ENCODE measurements around the gene NANOS1. TPM values are rescaled to one million over a fixed set of nuclear protein-coding genes. Genes with fewer than 3 reads are reported as not detected.
A peak's percentile ranks its signal among the peaks of the same experiment; 100 is the strongest.

NANOS1 gene
- polyA plus RNA-seq, 3 donors: 0.04 TPM; not detected in 2

GRCh38 chr10:119061352-119061751 lies 31.8 kb downstream of the NANOS1 start:
- Histone ChIP-seq H3K27ac (ENCODE audit: low read depth in 1 of 2, low read length in 2 of 2) (peak overlapping the region in 1 of 2 donors; percentile 28), H3K4me3 (replicated peaks in 1 of 3; ENCODE audit: low read depth in 2 of 3, low read length in 3 of 3) (no peak overlapping the region), H3K9me3 (replicated peaks in 1 of 2; ENCODE audit: control insufficient read depth in 1 of 2, insufficient read depth in 1 of 2, low read length in 2 of 2) (no peaks in the 10 kb centered on the region), H3K4me1 (ENCODE audit: control insufficient read depth in 1 of 2, insufficient read depth in 2 of 2, low read length in 2 of 2) (no peaks in the 10 kb centered on the region), H3K36me3 (replicated peaks in 1 of 2; ENCODE audit: control insufficient read depth in 1 of 2, insufficient read depth in 2 of 2, low read length in 2 of 2) (peaks cover 98 to 100% of the 10 kb centered on the region in 2 donors), H2AFZ (ENCODE audit: insufficient read depth, low read depth, low read length, poor library complexity, severe bottlenecking) (no peak overlapping the region), H3K79me2 (ENCODE audit: insufficient read depth, low read length) (peaks cover 100% of the 10 kb centered on the region), H3K9ac (ENCODE audit: insufficient read depth, low read length, poor library complexity, severe bottlenecking) (no peak overlapping the region), H3K27me3 (ENCODE audit: control insufficient read depth in 2 of 2, insufficient read depth in 2 of 2, low read length in 2 of 2) (no peaks in the 10 kb centered on the region), H3K4me2 (replicated peaks; ENCODE audit: extremely low read depth, low read length, poor library complexity, severe bottlenecking) (no peak overlapping the region), H4K20me1 (ENCODE audit: insufficient read depth, low read length) (peaks cover 99% of the 10 kb centered on the region)
- Mint-ChIP-seq H3K27me3 (ENCODE audit: low read depth in 3 of 3) (no peaks in the 10 kb centered on the region), H3K27ac (peak overlapping the region in 3 of 7 donors; percentile 15 to 77 (median 18)), H3K4me1 (peaks cover 4% of the 10 kb centered on the region), H3K9me3 (no peaks in the 10 kb centered on the region), H3K4me3 (no peak overlapping the region), H3K36me3 (peaks cover 89 to 100% of the 10 kb centered on the region in 2 donors)
- intact Hi-C loops (cut with micrococcal nuclease): no loop called here
- TF ChIP-seq CTCF (IDR thresholded peaks at IDR 0.05): no peak
- no peak for DNase-seq
- no CpG with 5 or more reads among the region's 1 CpG for WGBS (ENCODE audit: insufficient coverage)

GRCh38 chr10:119061926-119062325 lies 32.4 kb downstream of the NANOS1 start:
- peaks cover 97 to 100% of the 10 kb centered on the region in 2 donors for H3K36me3 ChIP-seq (replicated peaks in 1 of 2; ENCODE audit: control insufficient read depth in 1 of 2, insufficient read depth in 2 of 2, low read length in 2 of 2)
- no peaks in the 10 kb centered on the region for H3K27me3 ChIP-seq (ENCODE audit: control insufficient read depth in 2 of 2, insufficient read depth in 2 of 2, low read length in 2 of 2)
- no peak overlapping the region for H2AFZ ChIP-seq (ENCODE audit: insufficient read depth, low read depth, low read length, poor library complexity, severe bottlenecking)
- Mint-ChIP-seq H3K36me3 (peaks cover 87 to 100% of the 10 kb centered on the region in 2 donors), H3K27ac (peak overlapping the region in 2 of 7 donors; percentile 6 to 28), H3K9me3 (no peaks in the 10 kb centered on the region), H3K27me3 (ENCODE audit: low read depth in 3 of 3) (no peaks in the 10 kb centered on the region), H3K4me3 (no peak overlapping the region), H3K4me1 (peaks cover 4% of the 10 kb centered on the region)
- WGBS (ENCODE audit: insufficient coverage): no CpG with 5 or more reads among the region's 2 CpGs
- no peaks in the 10 kb centered on the region for H3K9me3 ChIP-seq (replicated peaks in 1 of 2; ENCODE audit: control insufficient read depth in 1 of 2, insufficient read depth in 1 of 2, low read length in 2 of 2)
- H3K4me3 ChIP-seq (replicated peaks in 1 of 3; ENCODE audit: low read depth in 2 of 3, low read length in 3 of 3): no peak overlapping the region
- H4K20me1 ChIP-seq (ENCODE audit: insufficient read depth, low read length): peaks cover 99% of the 10 kb centered on the region
- H3K9ac ChIP-seq (ENCODE audit: insufficient read depth, low read length, poor library complexity, severe bottlenecking): no peak overlapping the region
- H3K79me2 ChIP-seq (ENCODE audit: insufficient read depth, low read length): peaks cover 100% of the 10 kb centered on the region
- no peak for TF ChIP-seq CTCF (IDR thresholded peaks at IDR 0.05)
- intact Hi-C loops (cut with micrococcal nuclease): no loop called here
- no peaks in the 10 kb centered on the region for H3K4me1 ChIP-seq (ENCODE audit: control insufficient read depth in 1 of 2, insufficient read depth in 2 of 2, low read length in 2 of 2)
- no peak overlapping the region for H3K4me2 ChIP-seq (replicated peaks; ENCODE audit: extremely low read depth, low read length, poor library complexity, severe bottlenecking)
- DNase-seq: no peak
- no peak overlapping the region for H3K27ac ChIP-seq (ENCODE audit: low read depth in 1 of 2, low read length in 2 of 2)
